Colonic mucosa (tissue), 4 donors: Measurements from ENCODE around the gene BCL7B. TPM values are rescaled to one million over a fixed set of nuclear protein-coding genes. Genes with fewer than 3 reads are reported as not detected.

ENCODE experiments used
- DNase-seq: peaks from one replicate; pipeline ENCODE4 v3.0.0-alpha.2; 2020
- H3K27ac ChIP-seq: fragments of 200-600 bp; one replicate; pipeline ENCODE4 v1.8.0; 2021
- H3K27me3 ChIP-seq: fragments of 200-600 bp; one replicate; pipeline ENCODE4 v1.8.0; 2021
- H3K36me3 ChIP-seq: fragments of 200-600 bp; one replicate; pipeline ENCODE4 v1.8.0; 2021
- H3K4me1 ChIP-seq: fragments of 200-600 bp; one replicate; pipeline ENCODE4 v1.8.0; 2021; ENCODE audit warnings: mild to moderate bottlenecking
- H3K4me3 ChIP-seq: fragments of 200-600 bp; one replicate; pipeline ENCODE4 v1.8.0; 2021
- H3K9ac ChIP-seq, 2 donors: one replicate each; pipeline ENCODE4 v1.7.0; 2013; ENCODE audit warnings: control low read depth in 2 of 2, low read depth in 2 of 2, low read length in 2 of 2
- H3K9me3 ChIP-seq: fragments of 200-600 bp; one replicate; pipeline ENCODE4 v1.8.0; 2021
- CTCF ChIP-seq: fragments of 200-600 bp; IDR thresholded peaks from one replicate; pipeline ENCODE4 v1.8.0; 2022; ENCODE audit warnings: antibody characterized with exemption, mild to moderate bottlenecking
- intact Hi-C: fragments of 100-400 bp; cut with DNase I; formaldehyde crosslinking; loops from one replicate; pipeline ENCODE4 v1.14.1; 2022
- total RNA-seq, 2 donors: library from RNA; stranded (reverse); fragmentation: NEBNext Ultra II Directional in 1 of 2; extraction: Animal tissue kit (Norgen Biotek cat#: 25700) in 1 of 2; gene quantifications; one replicate each; pipeline ENCODE4 v1.2.1, GENCODE V29; 2021
- donor health status: healthy.
- donor health status: DM: no; HTN: no; CAD: no.
- donor health status: DM: no; HTN: no; CAD: no.

BCL7B gene
- total RNA-seq, 2 donors from 2014 or later = 53.8 to 56.8 TPM

DNA sequence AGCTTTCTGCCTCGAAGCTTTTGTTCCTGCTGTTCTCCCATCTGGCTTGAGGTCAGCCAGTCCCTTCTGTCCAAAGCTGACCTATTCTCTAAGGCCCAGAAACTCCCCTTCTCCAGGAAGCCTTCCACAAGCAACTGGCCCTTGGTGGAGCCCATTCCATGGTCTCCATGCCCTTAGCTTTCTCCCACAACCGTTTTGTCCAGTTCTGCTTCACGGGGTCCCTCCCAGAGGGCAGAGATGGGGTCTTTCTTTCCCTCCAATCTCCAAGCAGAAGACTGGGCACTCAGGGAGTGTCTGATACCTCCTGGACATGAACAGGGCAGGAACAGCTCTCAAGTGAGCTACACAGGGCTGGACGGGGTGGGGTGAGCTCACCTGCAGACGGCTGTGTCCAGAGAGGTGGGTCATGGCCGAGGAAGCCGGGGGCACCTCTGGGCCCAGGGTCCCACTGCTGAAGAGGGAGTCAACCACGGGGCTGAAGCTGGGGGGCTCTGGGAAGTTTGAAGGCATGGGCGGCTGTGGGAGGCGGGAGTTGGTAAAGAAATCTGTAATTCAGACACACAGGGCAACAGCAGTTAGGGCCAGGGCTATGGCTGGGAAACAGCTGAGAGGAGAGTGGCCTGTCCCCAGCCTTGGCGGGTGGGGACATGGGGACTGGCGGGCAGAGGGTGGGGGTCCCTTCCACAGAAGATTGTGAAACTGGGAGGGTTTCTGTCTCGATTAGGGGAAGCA lies 41.8 kb upstream of the BCL7B start:
- Histone ChIP-seq H3K9me3 (no peaks in the 10 kb centered on the region), H3K27me3 (no peaks in the 10 kb centered on the region), H3K27ac (no peak overlapping the region), H3K9ac (no peak overlapping the region), H3K4me1 (no peaks in the 10 kb centered on the region), H3K36me3 (no peaks in the 10 kb centered on the region), H3K4me3 (no peak overlapping the region)
- TF ChIP-seq CTCF = no peak
- no peak for DNase-seq
- intact Hi-C loops = no loop called here

DNA sequence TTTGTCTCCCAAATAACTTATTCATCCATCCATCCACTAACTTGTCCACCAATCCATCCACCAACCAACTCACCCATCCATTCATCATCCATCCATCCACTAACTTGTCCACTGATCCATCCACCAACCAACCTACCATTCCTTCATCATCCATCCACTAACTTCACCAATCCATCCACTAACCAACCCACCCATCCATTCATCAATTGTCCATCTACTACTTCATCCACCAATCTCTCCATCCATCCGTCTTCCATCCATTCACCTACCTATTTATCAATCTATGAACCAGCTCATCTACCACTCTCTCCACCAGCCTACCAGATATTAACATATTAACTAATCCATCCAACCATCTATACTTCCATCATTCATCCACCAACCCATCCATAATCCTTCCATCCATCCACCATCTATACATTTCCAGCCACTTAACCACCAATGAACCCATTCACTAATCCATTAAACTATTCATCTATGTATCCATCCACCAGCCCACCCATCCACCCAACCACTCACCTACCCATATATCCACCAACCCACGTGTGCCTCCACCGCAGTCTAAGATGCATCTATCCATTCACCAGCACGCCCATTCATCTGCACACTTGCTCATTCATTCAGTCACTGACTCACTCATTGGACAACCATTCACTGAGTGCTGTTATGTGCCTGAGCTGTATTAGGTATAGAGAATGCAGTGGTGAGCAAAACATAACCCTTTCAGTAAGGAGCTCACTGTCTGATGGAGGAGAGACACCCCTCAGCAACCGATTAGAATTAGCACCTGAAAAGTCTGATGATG lies 40.7 kb upstream of the BCL7B start:
- no peak for TF ChIP-seq CTCF
- Histone ChIP-seq H3K36me3 (no peaks in the 10 kb centered on the region), H3K27me3 (no peaks in the 10 kb centered on the region), H3K27ac (no peak overlapping the region), H3K4me3 (no peak overlapping the region), H3K9me3 (no peaks in the 10 kb centered on the region), H3K9ac (no peak overlapping the region), H3K4me1 (no peaks in the 10 kb centered on the region)
- intact Hi-C loops = no loop called here
- no peak for DNase-seq

DNA sequence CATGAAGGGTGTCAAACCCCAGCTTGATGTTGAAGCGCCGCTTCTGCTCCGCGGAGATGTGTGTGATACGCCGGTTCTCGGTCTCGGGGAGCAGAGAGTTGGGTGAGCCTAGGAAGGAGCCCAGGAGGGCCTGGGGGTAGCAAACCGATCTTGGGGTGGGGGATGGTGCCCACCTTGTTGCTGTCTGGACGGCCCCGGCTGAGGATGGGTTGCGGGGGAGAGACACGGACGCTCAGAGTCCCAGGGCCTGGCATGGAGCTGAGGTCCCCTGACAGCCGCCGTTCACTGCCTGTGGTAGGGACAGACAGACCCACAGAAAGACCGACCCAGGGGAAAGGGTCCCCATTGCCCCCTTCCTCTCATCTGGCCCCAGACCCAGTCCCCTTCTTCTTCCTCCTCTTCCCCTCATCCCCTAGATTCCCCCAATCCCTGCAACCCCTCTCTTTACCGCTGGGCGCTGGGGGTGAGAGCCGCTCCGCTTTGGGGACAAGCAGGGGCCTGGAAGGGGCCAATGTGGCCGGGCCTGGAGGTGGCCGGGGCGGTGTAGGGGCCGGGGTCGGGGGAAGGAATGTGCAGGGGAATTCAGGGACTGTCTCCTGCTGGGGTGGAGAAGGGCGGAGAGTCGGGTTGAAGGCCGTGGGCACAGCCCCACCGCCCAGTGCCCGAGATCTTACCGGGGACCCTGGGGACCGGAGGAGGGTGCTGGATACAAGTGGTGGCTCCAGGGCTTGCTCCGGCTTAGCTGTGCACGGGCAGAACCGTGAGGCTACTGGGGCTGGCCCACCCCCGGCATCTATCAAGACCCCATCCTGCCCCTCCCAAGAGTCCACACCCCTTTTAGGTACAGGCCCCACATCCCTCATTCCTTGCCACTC lies 38.9 kb upstream of the BCL7B start:
- H3K9me3 ChIP-seq = no peaks in the 10 kb centered on the region
- no peak for DNase-seq
- no peaks in the 10 kb centered on the region for H3K27me3 ChIP-seq
- no peak for TF ChIP-seq CTCF
- H3K4me1 ChIP-seq = no peaks in the 10 kb centered on the region
- H3K36me3 ChIP-seq = no peaks in the 10 kb centered on the region
- intact Hi-C loops = no loop called here
- H3K4me3 ChIP-seq = no peak overlapping the region
- H3K27ac ChIP-seq = no peak overlapping the region
- H3K9ac ChIP-seq = no peak overlapping the region

- intact Hi-C loops = no loop called here
- Histone ChIP-seq H3K9ac (no peak overlapping the region), H3K36me3 (no peaks in the 10 kb centered on the region), H3K9me3 (no peaks in the 10 kb centered on the region), H3K27me3 (no peaks in the 10 kb centered on the region), H3K27ac (no peak overlapping the region), H3K4me3 (no peak overlapping the region), H3K4me1 (no peaks in the 10 kb centered on the region)
- no peak for DNase-seq
- no peak for TF ChIP-seq CTCF
Measured at GRCh38 chr7:73595358-73595757, 37.9 kb upstream of the BCL7B start.
